DMS53 treated with DMSO at 0.1 percent for 48 hours (cell line): Measurements from ENCODE around the gene PLA2G4A.

Experiments used
- DNase-seq: peaks from one replicate; lab custom pipeline; 2025; ENCODE audit not compliant: unreplicated experiment; lab: John Stamatoyannopoulos, UW

The PLA2G4A gene

DNA sequence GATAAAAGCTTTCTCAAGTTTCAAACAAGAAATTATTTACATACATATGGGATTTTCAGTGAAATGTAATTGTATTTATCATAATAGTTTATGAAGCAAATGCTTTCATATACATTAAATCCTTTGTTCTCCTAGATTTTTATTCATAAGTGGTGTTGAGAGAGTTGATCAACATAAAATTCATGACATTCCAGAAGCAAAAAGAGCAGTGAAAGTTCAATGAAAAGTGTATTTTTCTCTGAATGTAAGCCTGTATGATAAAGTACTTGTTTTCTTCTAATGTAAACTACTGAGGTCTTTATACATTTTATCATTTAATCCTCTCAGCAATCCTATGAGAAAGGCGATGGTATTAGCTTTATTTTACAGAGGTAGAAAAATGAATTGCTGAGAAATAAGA is 146.5 kb downstream of the PLA2G4A start:
- DNase-seq, result no peak

GRCh38 chr1:186976700-186977099 is 148.0 kb downstream of the PLA2G4A start:
- no peak for DNase-seq

DNA sequence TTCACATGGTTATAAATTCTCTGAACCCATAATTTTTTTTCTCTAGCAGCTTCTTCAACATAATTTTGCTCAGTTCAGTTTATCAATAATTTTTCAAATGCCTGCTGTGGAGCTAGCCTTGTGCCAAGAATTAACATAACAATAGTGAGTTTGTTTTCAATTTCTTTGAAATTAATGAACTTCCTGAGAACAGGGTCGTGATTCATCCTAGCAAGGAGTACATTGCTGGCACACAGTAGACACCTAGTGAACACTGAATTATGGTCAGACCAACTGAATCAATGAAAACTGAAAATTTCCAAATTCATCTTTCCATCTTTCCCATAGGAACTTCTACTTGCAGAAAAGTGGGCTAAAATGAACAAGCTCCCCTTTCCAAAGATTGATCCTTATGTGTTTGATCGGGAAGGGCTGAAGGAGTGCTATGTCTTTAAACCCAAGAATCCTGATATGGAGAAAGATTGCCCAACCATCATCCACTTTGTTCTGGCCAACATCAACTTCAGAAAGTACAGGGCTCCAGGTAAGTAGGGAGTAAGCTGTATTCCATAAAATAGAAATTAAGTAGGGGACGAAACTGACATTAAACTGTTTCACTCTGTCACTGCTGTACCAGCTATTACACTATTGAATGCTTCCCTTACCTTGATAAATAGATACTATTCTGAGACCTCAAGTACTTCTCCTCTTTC is 148.7 kb downstream of the PLA2G4A start:
- no peak for DNase-seq

- DNase-seq, result no peak
These were observed 150.1 kb downstream of the PLA2G4A start for GRCh38 chr1:186978596-186979556.

DNA sequence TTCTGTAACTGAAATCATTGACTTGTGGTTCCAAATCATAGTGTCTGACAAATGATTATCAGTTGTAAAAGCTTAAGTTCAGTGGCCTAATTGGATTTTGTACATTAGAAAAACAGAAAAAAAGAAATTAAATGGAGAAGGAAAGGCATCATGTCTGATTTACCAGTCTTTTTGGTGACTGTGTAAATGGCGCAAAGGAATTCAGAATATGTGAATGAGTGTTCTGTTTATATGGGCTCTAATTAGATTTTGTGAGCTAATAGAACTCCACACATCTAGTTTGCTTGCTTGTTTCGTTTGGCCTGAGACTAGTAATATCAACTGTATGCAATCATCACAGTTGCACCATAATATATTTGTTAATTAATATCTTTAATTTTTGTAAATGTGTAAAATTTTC is 151.7 kb downstream of the PLA2G4A start:
- DNase-seq, result no peak

DNA sequence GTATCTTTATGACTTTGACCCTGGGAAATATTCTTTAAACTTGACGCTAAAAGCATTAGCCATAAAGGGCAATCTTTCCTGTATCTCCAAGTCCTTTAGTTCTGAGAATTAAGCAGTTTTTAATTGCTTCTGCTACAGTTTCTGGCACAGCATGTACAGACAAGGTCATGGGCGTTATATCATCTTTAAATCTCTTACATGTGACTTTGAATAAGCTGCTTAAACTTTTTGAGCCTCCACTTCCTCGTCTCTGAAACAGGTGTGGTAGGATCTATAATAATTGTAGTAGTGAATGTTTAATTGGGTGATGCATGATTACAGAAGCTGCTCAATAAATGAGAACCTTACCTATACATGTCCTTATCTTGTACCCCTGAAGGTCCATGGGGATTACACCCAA is 153.4 kb downstream of the PLA2G4A start:
- DNase-seq, result no peak

DNA sequence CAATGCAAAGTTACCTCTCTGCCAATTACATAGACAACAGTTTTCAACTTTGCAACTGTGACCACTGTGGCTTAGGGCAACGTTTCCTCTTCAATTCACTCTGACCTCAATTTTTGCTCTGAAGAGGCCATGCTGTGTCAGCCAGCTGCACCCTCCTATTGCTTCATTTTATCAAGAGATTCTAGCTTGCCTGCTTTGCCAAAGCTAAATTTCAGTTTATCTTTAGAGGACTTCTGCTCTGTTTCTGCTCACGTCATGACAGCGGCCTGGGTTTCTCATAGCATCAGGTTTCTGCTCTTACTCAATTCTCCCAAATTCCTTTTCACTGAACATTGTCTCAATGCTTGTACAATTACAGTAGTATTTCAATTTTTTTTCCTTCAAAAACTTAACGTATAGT is 154.6 kb downstream of the PLA2G4A start:
- DNase-seq, result no peak

GRCh38 chr1:186984959-186985358 is 156.2 kb downstream of the PLA2G4A start:
- DNase-seq, result no peak

DNA sequence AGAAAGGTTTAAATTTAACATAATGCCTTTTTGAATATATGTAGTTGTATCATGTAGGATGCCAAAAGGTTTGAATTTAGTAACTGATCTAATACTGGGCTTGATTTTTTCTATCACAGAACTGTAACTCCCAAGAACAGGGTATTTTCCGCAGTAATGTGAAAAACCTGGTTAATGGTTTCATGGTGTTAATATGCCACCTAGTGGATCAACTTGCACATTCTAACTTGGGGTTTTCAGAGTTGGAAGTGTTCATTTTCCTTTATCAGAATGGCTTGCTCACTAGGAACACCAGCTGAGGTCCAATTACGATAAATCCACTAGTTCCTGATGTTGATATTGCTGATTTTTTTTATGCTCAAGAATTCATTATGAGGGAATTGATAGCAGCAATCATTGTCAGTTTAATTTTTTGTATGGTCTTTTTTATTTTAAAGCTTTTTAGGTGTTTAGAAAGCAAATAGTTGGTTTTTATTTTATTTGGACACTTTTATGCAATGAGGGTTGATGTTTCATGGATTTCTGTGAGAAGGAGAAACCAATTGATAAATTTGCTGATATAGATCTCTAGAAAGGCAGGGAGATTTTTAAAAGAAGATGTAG is 157.2 kb downstream of the PLA2G4A start:
- DNase-seq, result peak; percentile 69

DNA sequence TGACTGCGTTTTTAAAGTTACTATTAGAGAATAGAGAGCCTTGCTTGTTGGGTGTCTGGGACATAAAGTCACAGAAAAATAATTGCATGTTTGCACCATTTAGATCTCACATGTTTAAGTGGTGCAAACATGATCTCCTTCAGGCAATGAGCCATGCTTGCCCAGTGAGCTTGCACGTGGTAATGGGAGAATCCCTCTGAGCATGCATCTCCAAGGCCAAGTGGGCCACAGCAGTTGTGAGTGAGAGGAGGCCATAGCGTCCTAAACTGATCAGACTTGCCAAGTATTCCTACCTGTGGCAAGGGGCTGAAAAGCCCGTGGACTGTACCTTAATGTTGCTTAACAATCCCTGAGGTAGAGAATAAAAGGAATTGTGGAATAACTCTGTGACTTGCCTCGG is 158.3 kb downstream of the PLA2G4A start:
- no peak for DNase-seq

GRCh38 chr1:186987769-186988168 is 159.0 kb downstream of the PLA2G4A start:
- no peak for DNase-seq

GRCh38 chr1:186993996-186994395 is 165.2 kb downstream of the PLA2G4A start:
- no peak for DNase-seq

DNA sequence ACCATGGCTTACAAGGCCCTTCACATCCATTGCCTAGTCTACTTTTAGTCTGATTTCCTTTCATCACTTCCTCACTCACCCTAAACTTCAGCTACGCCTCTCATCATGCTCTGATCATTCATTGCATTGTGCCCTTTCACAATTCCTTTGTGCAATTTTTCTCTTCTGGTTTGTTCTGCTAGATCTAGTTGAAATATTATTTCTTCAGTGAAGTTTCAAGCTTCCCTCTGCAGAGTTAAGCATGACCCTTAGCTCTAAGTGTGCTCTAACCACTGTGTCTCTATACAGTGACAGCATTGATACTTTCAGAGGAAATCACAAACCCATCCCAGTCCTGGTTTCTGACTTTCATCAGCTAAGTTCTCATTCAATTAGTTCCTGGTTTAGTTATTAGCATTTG is 166.1 kb downstream of the PLA2G4A start:
- no peak for DNase-seq

GRCh38 chr1:186996816-186997215 is 168.1 kb downstream of the PLA2G4A start:
- DNase-seq, result no peak

DNA sequence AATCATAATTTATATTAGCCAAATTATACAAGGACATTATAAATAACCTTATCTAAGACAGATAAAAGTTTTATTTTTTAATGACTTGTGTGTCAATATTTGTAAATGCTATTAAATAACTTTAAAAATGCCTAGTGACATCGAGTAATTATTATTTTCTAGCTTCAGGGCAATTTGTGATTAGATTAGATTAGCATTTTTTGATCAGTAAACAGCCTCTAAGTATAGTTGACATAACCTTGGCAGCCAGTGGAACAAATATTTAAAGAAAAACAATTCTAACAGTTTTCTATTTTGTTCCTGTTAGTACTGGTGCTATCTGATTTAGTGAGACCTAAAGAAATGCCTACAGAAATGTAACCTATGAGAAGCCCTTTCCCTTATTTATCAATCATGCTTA is 169.1 kb downstream of the PLA2G4A start:
- DNase-seq, result no peak

GRCh38 chr1:186999506-186999905 is 170.8 kb downstream of the PLA2G4A start:
- DNase-seq, result no peak

GRCh38 chr1:187001198-187001889 is 172.6 kb downstream of the PLA2G4A start:
- no peak for DNase-seq

DNA sequence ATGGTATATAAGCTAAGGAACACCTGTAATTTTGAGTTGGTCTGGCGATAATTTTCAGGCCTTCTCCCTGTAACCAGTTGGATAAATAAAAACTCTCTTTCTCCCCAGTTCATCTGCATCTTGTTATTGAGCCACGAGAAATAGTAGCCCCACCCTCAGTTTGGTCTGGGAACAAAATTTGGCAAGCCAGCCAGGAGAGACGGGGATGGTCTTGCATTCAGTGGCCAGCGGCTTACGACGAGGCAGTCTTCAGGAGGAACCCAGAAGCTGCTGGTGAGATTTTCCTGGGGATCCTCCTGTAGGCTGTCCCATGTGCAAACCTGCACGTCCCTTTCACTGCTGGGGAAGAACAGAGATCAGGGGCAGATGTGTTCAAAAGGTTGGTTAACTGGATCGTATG is 174.6 kb downstream of the PLA2G4A start:
- DNase-seq, result no peak

GRCh38 chr1:187006896-187007295 is 178.1 kb downstream of the PLA2G4A start:
- DNase-seq, result no peak

DNA sequence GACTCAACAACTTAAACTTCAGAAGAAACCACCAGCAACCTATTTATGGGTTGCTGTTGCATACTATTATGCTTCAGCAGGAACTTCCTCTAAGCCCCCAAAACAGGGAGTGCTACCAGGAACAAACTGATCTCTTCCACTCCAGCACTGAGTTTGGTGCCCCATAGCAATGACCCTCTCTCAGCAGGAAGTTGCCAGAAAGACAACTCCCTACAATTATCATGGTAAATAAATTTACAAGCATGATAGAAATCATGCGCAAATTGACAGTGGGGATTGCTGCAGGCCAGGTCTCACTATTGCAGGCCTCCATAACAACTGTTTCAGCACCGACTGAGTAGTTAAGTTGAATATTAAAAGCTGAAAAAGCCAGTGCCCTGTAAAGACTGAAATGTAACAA is 180.6 kb downstream of the PLA2G4A start:
- DNase-seq, result no peak

- no peak for DNase-seq
These were observed 182.0 kb downstream of the PLA2G4A start for GRCh38 chr1:187010571-187011309.
